Heart left ventricle (tissue), 16 donors: ENCODE results near the gene SSTR4. TPM values are rescaled to one million over a fixed set of nuclear protein-coding genes. Genes with fewer than 3 reads are reported as not detected.

Source experiments
- ATAC-seq, 4 donors: fragments of 200-7000 bp; cut with Tn5 transposase; one replicate each; pipeline ENCODE4 v1.9.1; 2020 to 2022; ENCODE audit warnings: moderate library complexity in 4 of 4, mild to moderate bottlenecking in 3 of 4, moderate number of reproducible peaks in 1 of 4
- DNase-seq, 5 donors: peaks; one replicate each; pipeline ENCODE4 v3.0.0-alpha.2; 2020
- H3K27ac ChIP-seq, 12 donors: fragments of 200-600 bp; sonication (generic) in 4 of 12; one replicate each; pipeline versions ENCODE4 v1.5.0 to v1.8.0; 2016 to 2022; ENCODE audit warnings: mild to moderate bottlenecking in 2 of 12
- H3K27me3 ChIP-seq, 9 donors: fragments of 200-600 bp; sonication (generic) in 2 of 9; one replicate each; pipeline versions ENCODE4 v1.5.1 to v1.8.0; 2016 to 2022; ENCODE audit warnings: mild to moderate bottlenecking in 3 of 9
- H3K36me3 ChIP-seq, 9 donors: fragments of 200-600 bp; sonication (generic) in 2 of 9; one replicate each; pipeline versions ENCODE4 v1.5.0 to v1.8.0; 2018 to 2022; ENCODE audit warnings: mild to moderate bottlenecking in 2 of 9
- H3K4me1 ChIP-seq, 12 donors: fragments of 200-600 bp; sonication (generic) in 4 of 12; one replicate each; pipeline versions ENCODE4 v1.5.0 to v1.8.0; 2016 to 2022; ENCODE audit warnings: mild to moderate bottlenecking in 3 of 12
- H3K4me3 ChIP-seq, 12 donors: fragments of 200-600 bp; sonication (generic) in 4 of 12; one replicate each; pipeline versions ENCODE4 v1.5.0 to v1.8.0; 2017 to 2022; ENCODE audit warnings: mild to moderate bottlenecking in 9 of 12, moderate library complexity in 4 of 12
- H3K9me3 ChIP-seq, 12 donors: fragments of 200-600 bp; sonication (generic) in 4 of 12; one replicate each; pipeline versions ENCODE4 v1.5.0 to v1.8.0; 2016 to 2022; ENCODE audit warnings: mild to moderate bottlenecking in 1 of 12
- CTCF ChIP-seq, 12 donors: fragments of 200-600 bp; sonication (generic) in 4 of 12; IDR thresholded peaks; one replicate each; pipeline versions ENCODE4 v1.5.0 to v1.8.0; 2018 to 2022; ENCODE audit warnings: antibody characterized with exemption in 12 of 12, mild to moderate bottlenecking in 5 of 12
- POLR2A ChIP-seq, 2 donors: fragments of 450-650 bp; IDR thresholded peaks; one replicate each; pipeline ENCODE4 v1.6.1; 2017; ENCODE audit warnings: antibody characterized with exemption in 2 of 2, mild to moderate bottlenecking in 2 of 2, moderate library complexity in 2 of 2
- WGBS, 4 donors: extraction: QIAGEN DNeasy Blood & Tissue Kit in 2 of 4; methylation state at CpG; one replicate each; pipeline versions ENCODE4 v1.1.5 to v1.1.7; 2013 to 2018; 5-methylcytosine and 5-hydroxymethylcytosine counted together
- intact Hi-C, 10 donors: fragments of 100-400 bp; cut with DNase I; formaldehyde crosslinking; loops; one replicate each; pipeline versions ENCODE4 v1.11.1 to v1.14.2; 2022
- polyA plus RNA-seq, 2 donors: library from polyadenylated mRNA; stranded (reverse); fragments of 200-250 nt; gene quantifications; one replicate each; pipeline ENCODE4 v1.2.3, GENCODE V29; 2013
- total RNA-seq, 9 donors: library from RNA; depleted of rRNA in 2 of 9; stranded (reverse); fragments of >200 nt in 2 of 9; fragmentation: NEBNext Ultra II Directional in 3 of 9; extraction: Animal tissue kit (Norgen Biotek cat#: 25700) in 3 of 9; gene quantifications; one replicate each; pipeline versions ENCODE4 v1.1.0 to v1.2.4, GENCODE V29; 2016 to 2023
- donor health status: ischemic (EF 13 %, LVEDD 7.1; RV severe dilation, severe dysfunction).
- donor health status: healthy with polysubstance abuse.
- donor health status: DM: no; HTN: yes; CAD: no.
- donor health status: DM: no; HTN: no; CAD: no.
- donor health status: ischemic (EF 25% LVEDD 6.9; RV normal size, moderate dysfunction).
- donor health status: ischemic (EF 25% LVEDD 5.7; RV mildly dilated, moderate dysfunction).
- donor health status: healthy.
- donor health status: DM: yes; HTN: yes; CAD: no.
- donor health status: ischemic (EF 35%, LVEDD 5.7; RV mildly dilated, moderate dysfunction).
- donor health status: nonischemic (EF 11% LVEDD 7.7; RV severe dilation, severe dysfunction).
- donor health status: DM: yes; HTN: yes; CAD: no.
- donor health status: PGD.
- donor health status: ischemic (EF 29% LVEDD 5.4; RV normal size, mild dysfunction).
- donor health status: nonischemic (EF 23%, LVEDD 6.1; RV moderate dilation, normal function).

The SSTR4 gene
- total and polyA plus RNA-seq, 11 donors, result 0.28 TPM; not detected in 10

- Histone ChIP-seq H3K27me3 (no peaks in the 10 kb centered on the region), H3K27ac (peak overlapping the region in 1 of 12 donors; percentile 10), H3K36me3 (peaks cover 0 to 24% (median 0%) of the 10 kb centered on the region in 9 donors), H3K4me3 (no peak overlapping the region), H3K4me1 (peaks cover 0 to 43% (median 24%) of the 10 kb centered on the region in 12 donors), H3K9me3 (no peaks in the 10 kb centered on the region)
- intact Hi-C loops, result no loop called here
- no peak for DNase-seq
- TF ChIP-seq CTCF (IDR thresholded peaks at IDR 0.05), result no peak
- TF ChIP-seq POLR2A (IDR thresholded peaks at IDR 0.05), result no peak
- ATAC-seq, result no peak
- WGBS, 4 donors, result 78 to 87% (median 81%) methylated on average over 6 of the region's 6 CpGs
Observed at GRCh38 chr20:23079016-23079351, 43.9 kb downstream of the SSTR4 start.

DNA sequence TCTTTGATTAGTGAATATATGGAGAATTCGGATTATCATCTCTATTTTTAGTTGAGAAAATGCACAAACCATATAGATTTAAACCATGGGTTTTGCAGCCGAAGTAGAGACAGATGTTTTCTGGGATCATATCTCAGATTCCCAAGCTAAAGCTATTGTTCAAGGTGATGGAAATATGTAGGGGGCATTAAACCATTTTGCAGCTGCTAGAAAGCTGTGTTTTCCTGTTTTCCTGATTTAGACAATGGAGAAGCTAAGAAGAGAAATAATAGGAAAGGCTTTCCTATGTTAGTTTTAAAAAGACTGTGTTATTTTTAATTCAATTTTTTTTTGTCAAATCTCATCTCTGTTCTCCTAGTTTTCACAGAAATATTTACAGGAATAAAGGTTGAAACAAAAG is 44.8 kb downstream of the SSTR4 start:
- H3K27ac ChIP-seq, result peak overlapping the region in 7 of 12 donors; percentile 5 to 99 (median 41)
- no peaks in the 10 kb centered on the region for H3K9me3 ChIP-seq
- no peaks in the 10 kb centered on the region for H3K27me3 ChIP-seq
- peaks cover 0 to 24% (median 0%) of the 10 kb centered on the region in 9 donors for H3K36me3 ChIP-seq
- peak overlapping the region in 3 of 12 donors; percentile 9 to 61 (median 24) for H3K4me3 ChIP-seq
- 48 to 68% (median 57%) methylated on average over 2 of the region's 2 CpGs for WGBS, 4 donors
- ATAC-seq, result no peak
- H3K4me1 ChIP-seq, result peaks cover 0 to 50% (median 24%) of the 10 kb centered on the region in 12 donors
- TF ChIP-seq POLR2A (IDR thresholded peaks at IDR 0.05), result no peak
- no peak for TF ChIP-seq CTCF (IDR thresholded peaks at IDR 0.05)
- DNase-seq, result no peak
- intact Hi-C loops, result loop anchor here in 2 of 10 donors (5.0 to 10.0 kb wide), 3 partner anchors 55 to 122 kb away; no protein-coding TSS in a partner anchor

DNA sequence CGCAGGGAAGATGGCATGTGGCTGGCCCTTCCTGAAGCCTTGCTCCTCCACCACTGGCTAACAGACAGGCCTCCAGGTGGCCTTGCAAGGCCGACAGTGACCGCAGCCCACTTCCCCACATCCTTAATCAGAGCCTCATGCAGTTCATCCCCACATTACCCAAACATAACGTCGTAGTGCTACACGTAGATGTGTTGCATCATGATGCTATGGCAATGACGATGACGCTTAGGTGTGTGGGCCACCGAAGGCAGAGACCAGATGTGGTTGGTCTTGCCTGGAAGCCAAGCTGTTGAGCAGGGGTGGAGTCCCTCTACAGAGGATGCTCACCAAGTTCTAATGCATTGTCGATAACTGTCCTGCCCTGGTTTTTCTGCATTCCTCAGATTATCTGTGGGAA is 45.4 kb downstream of the SSTR4 start:
- Histone ChIP-seq H3K9me3 (no peaks in the 10 kb centered on the region), H3K27me3 (no peaks in the 10 kb centered on the region), H3K4me1 (peaks cover 0 to 56% (median 24%) of the 10 kb centered on the region in 12 donors), H3K36me3 (peaks cover 0 to 24% (median 0%) of the 10 kb centered on the region in 9 donors), H3K27ac (peak overlapping the region in 9 of 12 donors; percentile 1 to 99 (median 94)), H3K4me3 (peak overlapping the region in 3 of 12 donors; percentile 9 to 61 (median 24))
- no peak for TF ChIP-seq CTCF (IDR thresholded peaks at IDR 0.05)
- ATAC-seq, result no peak
- no peak for DNase-seq
- intact Hi-C loops, result loop anchor here in 2 of 10 donors (5.0 to 10.0 kb wide), 3 partner anchors 54 to 122 kb away; no protein-coding TSS in a partner anchor
- 63 to 84% (median 69%) methylated on average over 10 of the region's 10 CpGs for WGBS, 4 donors

- no peak for ATAC-seq
- TF ChIP-seq POLR2A (IDR thresholded peaks at IDR 0.05) (no peak), CTCF (IDR thresholded peaks at IDR 0.05) (no peak)
- intact Hi-C loops, result loop anchor here in 2 of 10 donors (5.0 to 10.0 kb wide), 3 partner anchors 53 to 121 kb away; no protein-coding TSS in a partner anchor
- Histone ChIP-seq H3K27ac (peak overlapping the region in 10 of 12 donors; percentile 85 to 99 (median 98)), H3K27me3 (no peaks in the 10 kb centered on the region), H3K9me3 (no peaks in the 10 kb centered on the region), H3K4me1 (peaks cover 0 to 64% (median 28%) of the 10 kb centered on the region in 12 donors), H3K4me3 (peak overlapping the region in 10 of 12 donors; percentile 27 to 70 (median 63)), H3K36me3 (peaks cover 0 to 24% (median 0%) of the 10 kb centered on the region in 9 donors)
- WGBS, 4 donors, result 63 to 81% (median 68%) methylated on average over 9 of the region's 9 CpGs
- DNase-seq, result no peak
Observed at GRCh38 chr20:23081263-23081819, 46.2 kb downstream of the SSTR4 start.
